SK-N-SH (cell line): ENCODE measurements around the gene CNN2.

Experiments
- GATA2 ChIP-seq: sonication (generic); formaldehyde crosslinking; IDR thresholded peaks from 2 replicates; pipeline ENCODE4 v1.5.0; 2020; ENCODE audit warnings: mild to moderate bottlenecking, missing genetic modification reagents
- JUND ChIP-seq: IDR thresholded peaks from 2 replicates; pipeline ENCODE4 v1.4.0; 2012
- NFIC ChIP-seq: IDR thresholded peaks from 2 replicates; pipeline ENCODE4 v1.4.0; 2012; ENCODE audit warnings: borderline replicate concordance
- POLR2AphosphoS5 ChIP-seq: IDR thresholded peaks from 2 replicates; pipeline ENCODE4 v1.6.1; 2012; ENCODE audit warnings: low read depth, low read length
- RAD21 ChIP-seq: IDR thresholded peaks from 2 replicates; pipeline ENCODE4 v1.6.1; 2012; ENCODE audit warnings: mild to moderate bottlenecking, low read length
- RFX5 ChIP-seq: IDR thresholded peaks from 2 replicates; pipeline ENCODE4 v1.6.1; 2012; ENCODE audit warnings: mild to moderate bottlenecking, improper control_type of control experiment, low read length
- SIN3A ChIP-seq: IDR thresholded peaks from 2 replicates; pipeline ENCODE4 v1.6.1; 2012; ENCODE audit warnings: low read depth, mild to moderate bottlenecking, low read length, moderate library complexity, borderline replicate concordance
- SMC3 ChIP-seq: IDR thresholded peaks from 2 replicates; pipeline ENCODE4 v1.6.1; 2012; ENCODE audit warnings: low read depth, low read length, improper control_type of control experiment
- TAF1 ChIP-seq: IDR thresholded peaks from 2 replicates; pipeline ENCODE4 v1.6.1; 2012; ENCODE audit warnings: low read depth, mild to moderate bottlenecking, low read length, moderate library complexity, borderline replicate concordance
- TEAD4 ChIP-seq: IDR thresholded peaks from 2 replicates; pipeline ENCODE4 v1.4.0; 2012; ENCODE audit warnings: mild to moderate bottlenecking, borderline replicate concordance; ENCODE audit not compliant: insufficient read depth
- TF ChIP-seq, protein P1 (sequence below): fragments of 200-600 bp; sonication (generic); IDR thresholded peaks from 2 replicates; pipeline ENCODE4 v1.6.1; 2017; ENCODE audit warnings: antibody characterized with exemption, mild to moderate bottlenecking, moderate library complexity
- TF ChIP-seq, protein P2 (sequence below): IDR thresholded peaks from 2 replicates; pipeline ENCODE4; 2012

DNA sequence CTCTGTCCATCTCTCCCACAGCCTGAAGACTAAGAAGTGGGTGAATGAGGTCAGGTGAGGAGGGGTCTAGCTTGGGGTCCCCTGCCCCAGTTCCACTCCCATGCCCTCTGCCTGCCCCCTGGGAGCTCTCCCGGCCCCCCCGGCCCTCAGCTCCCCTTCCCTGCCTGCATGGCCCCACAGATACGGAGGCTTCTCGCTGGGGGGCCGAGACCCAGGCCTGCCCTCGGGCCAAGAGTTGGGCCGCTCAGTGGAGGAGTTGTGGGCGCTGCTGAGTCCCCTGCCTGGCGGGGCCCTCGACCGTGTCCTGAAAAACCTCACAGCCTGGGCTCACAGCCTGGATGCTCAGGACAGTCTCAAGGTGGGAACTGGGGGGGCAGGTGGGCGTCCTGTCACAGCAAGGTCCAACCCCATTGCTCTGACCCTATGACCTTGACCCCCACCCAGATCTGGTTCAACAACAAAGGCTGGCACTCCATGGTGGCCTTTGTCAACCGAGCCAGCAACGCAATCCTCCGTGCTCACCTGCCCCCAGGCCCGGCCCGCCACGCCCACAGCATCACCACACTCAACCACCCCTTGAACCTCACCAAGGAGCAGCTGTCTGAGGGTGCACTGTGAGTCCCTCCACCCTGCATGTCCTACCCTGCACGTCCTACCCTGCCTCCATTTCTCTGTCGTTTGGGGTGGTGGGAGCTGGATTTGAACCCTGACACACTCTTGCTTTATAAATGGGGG, 29.6 kb downstream of the CNN2 start:
- TF ChIP-seq, protein P1, sequence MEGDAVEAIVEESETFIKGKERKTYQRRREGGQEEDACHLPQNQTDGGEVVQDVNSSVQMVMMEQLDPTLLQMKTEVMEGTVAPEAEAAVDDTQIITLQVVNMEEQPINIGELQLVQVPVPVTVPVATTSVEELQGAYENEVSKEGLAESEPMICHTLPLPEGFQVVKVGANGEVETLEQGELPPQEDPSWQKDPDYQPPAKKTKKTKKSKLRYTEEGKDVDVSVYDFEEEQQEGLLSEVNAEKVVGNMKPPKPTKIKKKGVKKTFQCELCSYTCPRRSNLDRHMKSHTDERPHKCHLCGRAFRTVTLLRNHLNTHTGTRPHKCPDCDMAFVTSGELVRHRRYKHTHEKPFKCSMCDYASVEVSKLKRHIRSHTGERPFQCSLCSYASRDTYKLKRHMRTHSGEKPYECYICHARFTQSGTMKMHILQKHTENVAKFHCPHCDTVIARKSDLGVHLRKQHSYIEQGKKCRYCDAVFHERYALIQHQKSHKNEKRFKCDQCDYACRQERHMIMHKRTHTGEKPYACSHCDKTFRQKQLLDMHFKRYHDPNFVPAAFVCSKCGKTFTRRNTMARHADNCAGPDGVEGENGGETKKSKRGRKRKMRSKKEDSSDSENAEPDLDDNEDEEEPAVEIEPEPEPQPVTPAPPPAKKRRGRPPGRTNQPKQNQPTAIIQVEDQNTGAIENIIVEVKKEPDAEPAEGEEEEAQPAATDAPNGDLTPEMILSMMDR, result no peak
- TF ChIP-seq, protein P2, sequence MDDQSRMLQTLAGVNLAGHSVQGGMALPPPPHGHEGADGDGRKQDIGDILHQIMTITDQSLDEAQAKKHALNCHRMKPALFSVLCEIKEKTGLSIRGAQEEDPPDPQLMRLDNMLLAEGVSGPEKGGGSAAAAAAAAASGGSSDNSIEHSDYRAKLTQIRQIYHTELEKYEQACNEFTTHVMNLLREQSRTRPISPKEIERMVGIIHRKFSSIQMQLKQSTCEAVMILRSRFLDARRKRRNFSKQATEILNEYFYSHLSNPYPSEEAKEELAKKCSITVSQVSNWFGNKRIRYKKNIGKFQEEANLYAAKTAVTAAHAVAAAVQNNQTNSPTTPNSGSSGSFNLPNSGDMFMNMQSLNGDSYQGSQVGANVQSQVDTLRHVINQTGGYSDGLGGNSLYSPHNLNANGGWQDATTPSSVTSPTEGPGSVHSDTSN, result no peak
- TF ChIP-seq NFIC (no peak), SIN3A (no peak), POLR2AphosphoS5 (no peak), JUND (no peak), SMC3 (no peak), TAF1 (no peak), RFX5 (no peak), GATA2 (CRISPR knock-in tag) (no peak), RAD21 (no peak), TEAD4 (no peak)
